HepG2 (cell line): ENCODE results near the gene PCAT6. TPM values are rescaled to one million over a fixed set of nuclear protein-coding genes. Genes with fewer than 3 reads are reported as not detected.

ENCODE experiments used
- ATAC-seq: fragments of 200-7000 bp; cut with Tn5 transposase; 3 replicates; pipeline ENCODE4 v1.9.1; 2020; ENCODE audit warnings: mild to moderate bottlenecking, moderate library complexity
- BruUV-seq: library from RNA; stranded (reverse); fragments of 400-500 nt; replicated peaks from 2 replicates; lab custom pipeline; 2021; lab: Mats Ljungman, UMichigan
- CTCF ChIA-PET: fragments of 300-600 bp; formaldehyde crosslinking; extraction: SDS; loops from one replicate; lab custom pipeline; 2021; ENCODE audit warnings: low total read pairs, inconsistent platforms, low intra/inter-chr PET ratio; lab: Yijun Ruan, JAX
- POLR2A ChIA-PET: fragments of 350-600 bp; sonication (Branson Sonifier 250); formaldehyde crosslinking; loops from one replicate; lab custom pipeline; 2020; ENCODE audit warnings: antibody characterized with exemption, inconsistent platforms; lab: Yijun Ruan, JAX
- DNase-seq: peaks from one replicate; pipeline ENCODE4 v3.0.0-alpha.2; 2015; ENCODE audit warnings: low spot score
- FAIRE-seq: peaks from 3 replicates; lab custom pipeline; 2011; peaks lifted over from hg19 to GRCh38; lab: Jason Lieb, UNC
- H2AFZ ChIP-seq: one replicate; pipeline ENCODE4 v1.6.1; 2011; ENCODE audit warnings: low read length, inconsistent platforms
- H3K27ac ChIP-seq: fragments of 300-600 bp; 3 replicates; pipeline ENCODE4 v1.8.0; 2011; ENCODE audit warnings: mixed run types, mild to moderate bottlenecking, mixed read lengths, low read length, inconsistent platforms; ENCODE audit not compliant: insufficient read depth; ENCODE audit errors: extremely low read length
- H3K27me3 ChIP-seq, 2 experiments: fragments of 200-600 bp in 1 of 2; 2 replicates in 1 of 2; 3 replicates in 1 of 2; pipeline versions ENCODE4 v1.6.0 to v1.8.0; 2011; ENCODE audit warnings: low read length in 2 of 2, mild to moderate bottlenecking in 2 of 2, moderate library complexity in 2 of 2, inconsistent platforms in 1 of 2; ENCODE audit not compliant: insufficient read depth in 2 of 2, control insufficient read depth in 1 of 2
- H3K36me3 ChIP-seq, 2 experiments: fragments of 200-600 bp in 1 of 2; replicated peaks in 1 of 2; 2 replicates in 1 of 2; 3 replicates in 1 of 2; pipeline versions ENCODE4 v1.5.1 to v1.8.0; 2011; ENCODE audit warnings: low read length in 2 of 2, inconsistent platforms in 1 of 2; ENCODE audit not compliant: insufficient read depth in 2 of 2, control insufficient read depth in 1 of 2
- H3K4me1 ChIP-seq: 2 replicates; pipeline ENCODE4 v1.5.1; 2012; ENCODE audit warnings: low read length, inconsistent platforms; ENCODE audit not compliant: insufficient read depth
- H3K4me2 ChIP-seq: 2 replicates; pipeline ENCODE4 v1.6.0; 2011; ENCODE audit warnings: low read depth, low read length, inconsistent platforms
- H3K4me3 ChIP-seq, 3 experiments: fragments of 200-600 bp in 1 of 3; sonication (generic), shearing (Covaris generic) in 1 of 3; replicated peaks in 1 of 3; 2 replicates each; pipeline ENCODE4 v1.5.1; 2011 to 2016; ENCODE audit warnings: low read length in 3 of 3, inconsistent platforms in 2 of 3, low read depth in 2 of 3, mild to moderate bottlenecking in 2 of 3, control low read depth in 1 of 3, mixed read lengths in 1 of 3; ENCODE audit not compliant: insufficient read depth in 1 of 3
- H3K79me2 ChIP-seq: one replicate; pipeline ENCODE4 v1.6.1; 2011; ENCODE audit warnings: low read length, inconsistent platforms; ENCODE audit not compliant: insufficient read depth
- H3K9ac ChIP-seq: 2 replicates; pipeline ENCODE4 v1.6.0; 2011; ENCODE audit warnings: mild to moderate bottlenecking, low read depth, low read length, inconsistent platforms; ENCODE audit not compliant: insufficient read depth
- H3K9me3 ChIP-seq: 2 replicates; pipeline ENCODE4 v1.5.1; 2012; ENCODE audit warnings: mild to moderate bottlenecking, low read length
- H4K20me1 ChIP-seq: 2 replicates; pipeline ENCODE4 v1.6.0; 2011; ENCODE audit warnings: inconsistent platforms, mild to moderate bottlenecking, low read length, moderate library complexity; ENCODE audit not compliant: insufficient read depth
- ARID2 ChIP-seq: sonication (generic); formaldehyde crosslinking; IDR thresholded peaks from 2 replicates; pipeline ENCODE4 v1.8.1; 2022; ENCODE audit warnings: mild to moderate bottlenecking, missing genetic modification reagents, borderline replicate concordance
- ARNT2 ChIP-seq: sonication (generic); formaldehyde crosslinking; IDR thresholded peaks from 2 replicates; pipeline ENCODE4 v1.8.0; 2022; ENCODE audit warnings: mild to moderate bottlenecking, low read depth, missing genetic modification reagents, moderate library complexity
- ELF3 ChIP-seq: IDR thresholded peaks from 2 replicates; pipeline ENCODE4 v1.6.1; 2016; ENCODE audit warnings: missing genetic modification reagents, missing compliant biosample characterization
- ELK4 ChIP-seq: sonication (generic); formaldehyde crosslinking; IDR thresholded peaks from 2 replicates; pipeline ENCODE4 v1.9.0; 2021; ENCODE audit warnings: missing genetic modification reagents, borderline replicate concordance
- ERF ChIP-seq: IDR thresholded peaks from 2 replicates; pipeline ENCODE4 v1.6.1; 2018; ENCODE audit warnings: missing biosample characterization, missing genetic modification reagents
- KAT8 ChIP-seq: IDR thresholded peaks from 2 replicates; pipeline ENCODE4 v1.6.1; 2016; ENCODE audit warnings: missing genetic modification reagents, missing compliant biosample characterization
- KDM2A ChIP-seq: sonication (generic); formaldehyde crosslinking; IDR thresholded peaks from 2 replicates; pipeline ENCODE4 v1.4.0; 2020; ENCODE audit warnings: low read depth, missing genetic modification reagents, borderline replicate concordance
- MED13 ChIP-seq: sonication (generic); formaldehyde crosslinking; IDR thresholded peaks from 2 replicates; pipeline ENCODE4 v1.5.0; 2020; ENCODE audit warnings: missing genetic modification reagents
- MXD3 ChIP-seq: IDR thresholded peaks from 2 replicates; pipeline ENCODE4 v1.6.1; 2016; ENCODE audit warnings: mild to moderate bottlenecking, missing biosample characterization, missing genetic modification reagents
- NONO ChIP-seq, 2 experiments: fragments of 450-650 bp in 1 of 2; sonication (generic) in 1 of 2; formaldehyde crosslinking in 1 of 2; IDR thresholded peaks in 1 of 2; conservative IDR thresholded peaks in 1 of 2; 2 replicates each; pipeline versions ENCODE4 v1.6.1 to v1.8.0; 2017 to 2022; ENCODE audit warnings: mild to moderate bottlenecking in 1 of 2, missing genetic modification reagents in 1 of 2, moderate library complexity in 1 of 2
- PLRG1 ChIP-seq: fragments of 450-650 bp; conservative IDR thresholded peaks from 2 replicates; pipeline ENCODE4 v1.6.1; 2016
- RARG ChIP-seq: sonication (generic); formaldehyde crosslinking; IDR thresholded peaks from 2 replicates; pipeline ENCODE4 v1.4.0; 2020; ENCODE audit warnings: low read depth, mild to moderate bottlenecking, missing genetic modification reagents
- SIX1 ChIP-seq: sonication (generic); formaldehyde crosslinking; IDR thresholded peaks from 2 replicates; pipeline ENCODE4 v1.4.0; 2020; ENCODE audit warnings: missing genetic modification reagents, borderline replicate concordance
- TEAD2 ChIP-seq: sonication (generic); formaldehyde crosslinking; IDR thresholded peaks from 2 replicates; pipeline ENCODE4 v1.9.0; 2021; ENCODE audit warnings: missing genetic modification reagents
- TFDP2 ChIP-seq: sonication (generic); formaldehyde crosslinking; IDR thresholded peaks from 2 replicates; pipeline ENCODE4 v1.4.0; 2020; ENCODE audit warnings: missing genetic modification reagents
- ZBTB14 ChIP-seq: sonication (generic); formaldehyde crosslinking; IDR thresholded peaks from 2 replicates; pipeline ENCODE4 v1.4.0; 2020; ENCODE audit warnings: missing genetic modification reagents
- ZC3H13 ChIP-seq: sonication (generic); formaldehyde crosslinking; IDR thresholded peaks from 2 replicates; pipeline ENCODE4 v1.8.1; 2023; ENCODE audit warnings: mild to moderate bottlenecking, missing genetic modification reagents, moderate library complexity
- ZNF441 ChIP-seq: sonication (generic); formaldehyde crosslinking; IDR thresholded peaks from 2 replicates; pipeline ENCODE4 v1.7.0; 2021; ENCODE audit warnings: missing genetic modification reagents, borderline replicate concordance
- ZNF605 ChIP-seq: sonication (generic); formaldehyde crosslinking; IDR thresholded peaks from 2 replicates; pipeline ENCODE4 v1.8.0; 2022; ENCODE audit warnings: mild to moderate bottlenecking, missing genetic modification reagents
- WGBS: methylation state at CpG from one replicate; pipeline ENCODE4 v1.1.6; 2017; ENCODE audit warnings: low lambda C conversion rate; 5-methylcytosine and 5-hydroxymethylcytosine counted together
- in situ Hi-C: cut with HindIII; loops from 2 replicates; pipeline ENCODE4 v1.10.0; 2017; ENCODE audit warnings: low pct_unique_long_range_greater_than_20kb; ENCODE audit not compliant: extremely low pct_ligation_motif_present
- intact Hi-C: fragments of 100-400 bp; cut with micrococcal nuclease; formaldehyde crosslinking; loops from one replicate; pipeline ENCODE4 v1.10.0; 2022; ENCODE audit not compliant: unreplicated experiment
- polyA plus RNA-seq, 8 experiments: library from polyadenylated mRNA; depleted of rRNA in 3 of 8; stranded (reverse) in 7 of 8; unstranded in 1 of 8; fragments of >200 nt; fragmentation: Illumina TruSeq in 4 of 8; extraction: Trizol in 4 of 8; gene quantifications; 2 replicates each; pipeline versions ENCODE4 v1.2.1 to v1.2.3, GENCODE V29; 2011 to 2016; ENCODE audit warnings: low read depth in 4 of 8, missing spikeins in 1 of 8, mixed read lengths in 1 of 8; ENCODE audit not compliant: insufficient read depth in 1 of 8
- total RNA-seq, 5 experiments: library from RNA; depleted of rRNA; stranded (reverse); fragments of >200 nt; fragmentation: Illumina TruSeq; extraction: Trizol; gene quantifications; 2 replicates each; pipeline ENCODE4 v1.2.3, GENCODE V29; 2016; ENCODE audit warnings: low read depth in 1 of 5
- TF ChIP-seq, protein P1 (sequence below): sonication (generic); formaldehyde crosslinking; IDR thresholded peaks from 2 replicates; pipeline ENCODE4 v1.5.1; 2020; ENCODE audit warnings: mild to moderate bottlenecking, missing genetic modification reagents

The PCAT6 gene
- total and polyA plus RNA-seq, 2 of the 13 experiments (the other 11 are each of a cell fraction or from before 2014, with no cell fraction given), result 0.60 to 4.4 TPM

- in situ Hi-C loops (no loop called here), intact Hi-C loops (no loop called here)
- ChIA-PET POLR2A (no interaction called here), CTCF (no interaction called here)
- Histone ChIP-seq H4K20me1 (peaks cover 76% of the 10 kb centered on the region), H3K4me1 (no peaks in the 10 kb centered on the region), H3K4me3 (no peak overlapping the region), H3K79me2 (peaks cover 87% of the 10 kb centered on the region), H3K27ac (no peak overlapping the region), H3K9ac (no peak overlapping the region), H3K9me3 (no peaks in the 10 kb centered on the region), H3K27me3 (no peaks in the 10 kb centered on the region), H3K36me3 (peaks cover 7 to 18% of the 10 kb centered on the region in 2 experiments; a peak in 3 of 5 replicates), H2AFZ (no peak overlapping the region), H3K4me2 (no peak overlapping the region)
- no TSS peak for BruUV-seq
- FAIRE-seq (no peak), DNase-seq (no peak), ATAC-seq (no peak)
- TF ChIP-seq MXD3 (CRISPR knock-in tag) (no peak), ERF (CRISPR knock-in tag) (no peak), TEAD2 (CRISPR knock-in tag) (no peak), ZBTB14 (no peak), NONO (IDR thresholded peaks at IDR 0.05) (no peak), NONO (CRISPR knock-in tag; conservative IDR thresholded peaks at IDR 0.05) (no peak), ELF3 (CRISPR knock-in tag) (no peak), RARG (CRISPR knock-in tag) (no peak), ARNT2 (no peak), ZC3H13 (CRISPR knock-in tag) (no peak), ZNF441 (CRISPR knock-in tag) (no peak), ELK4 (CRISPR knock-in tag) (no peak), KAT8 (CRISPR knock-in tag) (no peak), PLRG1 (no peak), MED13 (no peak), TFDP2 (CRISPR knock-in tag) (no peak), ZNF605 (CRISPR knock-in tag) (no peak), KDM2A (no peak), SIX1 (CRISPR knock-in tag) (no peak), ARID2 (no peak)
- TF ChIP-seq, protein P1, sequence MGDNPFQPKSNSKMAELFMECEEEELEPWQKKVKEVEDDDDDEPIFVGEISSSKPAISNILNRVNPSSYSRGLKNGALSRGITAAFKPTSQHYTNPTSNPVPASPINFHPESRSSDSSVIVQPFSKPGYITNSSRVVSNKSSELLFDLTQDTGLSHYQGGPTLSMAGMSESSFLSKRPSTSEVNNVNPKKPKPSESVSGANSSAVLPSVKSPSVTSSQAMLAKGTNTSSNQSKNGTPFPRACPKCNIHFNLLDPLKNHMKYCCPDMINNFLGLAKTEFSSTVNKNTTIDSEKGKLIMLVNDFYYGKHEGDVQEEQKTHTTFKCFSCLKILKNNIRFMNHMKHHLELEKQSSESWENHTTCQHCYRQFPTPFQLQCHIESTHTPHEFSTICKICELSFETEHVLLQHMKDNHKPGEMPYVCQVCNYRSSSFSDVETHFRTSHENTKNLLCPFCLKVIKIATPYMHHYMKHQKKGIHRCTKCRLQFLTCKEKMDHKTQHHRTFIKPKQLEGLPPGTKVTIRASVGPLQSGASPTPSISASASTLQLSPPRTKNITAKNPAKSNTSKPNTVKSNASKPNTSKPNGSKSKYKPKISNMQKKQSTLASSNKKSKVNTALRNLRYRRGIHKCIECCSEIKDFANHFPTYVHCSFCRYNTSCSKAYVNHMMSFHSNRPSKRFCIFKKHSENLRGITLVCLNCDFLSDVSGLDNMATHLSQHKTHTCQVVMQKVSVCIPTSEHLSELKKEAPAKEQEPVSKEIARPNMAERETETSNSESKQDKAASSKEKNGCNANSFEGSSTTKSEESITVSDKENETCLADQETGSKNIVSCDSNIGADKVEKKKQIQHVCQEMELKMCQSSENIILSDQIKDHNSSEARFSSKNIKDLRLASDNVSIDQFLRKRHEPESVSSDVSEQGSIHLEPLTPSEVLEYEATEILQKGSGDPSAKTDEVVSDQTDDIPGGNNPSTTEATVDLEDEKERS (CRISPR knock-in tag), result no peak
- no CpG with 5 or more reads among the region's 7 CpGs for WGBS
Observed at GRCh38 chr1:202796670-202797069, 14.1 kb upstream of the PCAT6 start.
